Neural progenitor cell (in vitro differentiated cells): ENCODE results near the gene SRGAP2C. TPM values are rescaled to one million over a fixed set of nuclear protein-coding genes. Genes with fewer than 3 reads are reported as not detected.
"Not testable (repeated sequence)": the region's sequence is repeated elsewhere in the genome, so short reads cannot be mapped to it uniquely, and the experiment has no call there.

Source experiments
- DNase-seq: peaks from one replicate; pipeline ENCODE4 v3.0.0-alpha.2; 2016; ENCODE audit warnings: low spot score
- H2AFZ ChIP-seq: fragments of 200-600 bp; sonication (generic); replicated peaks from 2 replicates; pipeline ENCODE4 v1.6.1; 2016; ENCODE audit warnings: antibody characterized with exemption
- H3F3A ChIP-seq: fragments of 200-600 bp; sonication (generic); 2 replicates; pipeline ENCODE4 v1.6.1; 2016; ENCODE audit warnings: antibody characterized with exemption, low read depth
- H3K27ac ChIP-seq: fragments of 200-600 bp; sonication (generic); 2 replicates; pipeline ENCODE4 v1.5.1; 2016; ENCODE audit warnings: mild to moderate bottlenecking
- H3K27me3 ChIP-seq: fragments of 200-600 bp; sonication (generic); 2 replicates; pipeline ENCODE4 v1.6.1; 2016; ENCODE audit warnings: mild to moderate bottlenecking, moderate library complexity
- H3K36me3 ChIP-seq: fragments of 200-600 bp; sonication (generic); 2 replicates; pipeline ENCODE4 v1.5.1; 2016
- H3K4me1 ChIP-seq: fragments of 200-600 bp; sonication (generic); 2 replicates; pipeline ENCODE4 v1.6.1; 2016; ENCODE audit warnings: mixed run types
- H3K4me2 ChIP-seq: fragments of 200-600 bp; sonication (generic); 2 replicates; pipeline ENCODE4 v1.6.1; 2016
- H3K4me3 ChIP-seq: fragments of 200-600 bp; sonication (generic); 2 replicates; pipeline ENCODE4 v1.5.1; 2016
- H3K79me2 ChIP-seq: fragments of 200-600 bp; sonication (generic); 2 replicates; pipeline ENCODE4 v1.6.1; 2016; ENCODE audit warnings: low read depth
- H3K9ac ChIP-seq: fragments of 200-600 bp; sonication (generic); 2 replicates; pipeline ENCODE4 v1.6.1; 2016
- H3K9me3 ChIP-seq: fragments of 200-600 bp; sonication (generic); 2 replicates; pipeline ENCODE4 v1.5.1; 2016; ENCODE audit warnings: low read depth
- H4K20me1 ChIP-seq: fragments of 200-600 bp; sonication (generic); 2 replicates; pipeline ENCODE4 v1.6.1; 2016; ENCODE audit warnings: low read depth
- H3K27ac Mint-ChIP-seq: 3 replicates; pipeline ENCODE4 v1.8.0; 2021; ENCODE audit warnings: mixed read lengths
- H3K27me3 Mint-ChIP-seq: 2 replicates; pipeline ENCODE4 v1.8.0; 2022; ENCODE audit warnings: low read depth, mild to moderate bottlenecking, inconsistent platforms, moderate library complexity, mixed read lengths; ENCODE audit not compliant: insufficient read depth
- H3K36me3 Mint-ChIP-seq: 3 replicates; pipeline ENCODE4 v1.8.0; 2021; ENCODE audit warnings: mixed read lengths
- H3K4me1 Mint-ChIP-seq: 3 replicates; pipeline ENCODE4 v1.8.0; 2021; ENCODE audit warnings: mixed read lengths
- H3K4me3 Mint-ChIP-seq: 3 replicates; pipeline ENCODE4 v1.8.0; 2021; ENCODE audit warnings: mild to moderate bottlenecking, moderate library complexity, mixed read lengths
- H3K9me3 Mint-ChIP-seq: 3 replicates; pipeline ENCODE4 v1.8.0; 2020; ENCODE audit warnings: mixed read lengths
- total RNA-seq: library from RNA; depleted of rRNA; stranded (reverse); fragments of >200 nt; gene quantifications from 2 replicates; pipeline ENCODE4 v1.2.3, GENCODE V29; 2015; ENCODE audit warnings: low replicate concordance

Gene SRGAP2C
- total RNA-seq, 1 donor from 2014 or later, result 26.8 TPM

DNA sequence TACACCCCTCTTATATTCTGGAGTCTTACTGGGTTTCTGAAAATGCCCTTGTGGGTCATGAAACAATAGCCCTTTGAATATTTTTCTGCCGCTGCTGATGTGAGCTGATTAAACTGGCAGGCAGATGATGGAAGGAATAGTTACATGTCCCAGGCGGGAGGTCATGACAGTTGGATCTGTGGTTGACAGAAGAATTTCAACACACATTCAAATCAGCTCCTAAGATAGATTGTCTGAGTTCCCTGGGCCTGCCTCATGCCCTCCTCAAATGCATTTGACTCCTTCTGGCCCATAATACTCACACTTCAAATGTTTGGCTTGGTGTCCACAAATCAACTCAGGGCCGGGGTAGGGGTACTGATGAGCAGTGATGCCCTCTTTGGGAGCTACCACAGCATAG, 161.9 kb downstream of the SRGAP2C start:
- not testable (repeated sequence) for H3K27ac Mint-ChIP-seq, H3F3A ChIP-seq, H3K4me3 Mint-ChIP-seq, H3K9me3 Mint-ChIP-seq, H3K9me3 ChIP-seq, H3K4me2 ChIP-seq, DNase-seq, H3K4me1 ChIP-seq, H3K36me3 Mint-ChIP-seq, H3K27me3 ChIP-seq, H3K4me3 ChIP-seq, H4K20me1 ChIP-seq, H3K79me2 ChIP-seq, H3K27me3 Mint-ChIP-seq, H2AFZ ChIP-seq, H3K27ac ChIP-seq, H3K4me1 Mint-ChIP-seq, H3K36me3 ChIP-seq, H3K9ac ChIP-seq

DNA sequence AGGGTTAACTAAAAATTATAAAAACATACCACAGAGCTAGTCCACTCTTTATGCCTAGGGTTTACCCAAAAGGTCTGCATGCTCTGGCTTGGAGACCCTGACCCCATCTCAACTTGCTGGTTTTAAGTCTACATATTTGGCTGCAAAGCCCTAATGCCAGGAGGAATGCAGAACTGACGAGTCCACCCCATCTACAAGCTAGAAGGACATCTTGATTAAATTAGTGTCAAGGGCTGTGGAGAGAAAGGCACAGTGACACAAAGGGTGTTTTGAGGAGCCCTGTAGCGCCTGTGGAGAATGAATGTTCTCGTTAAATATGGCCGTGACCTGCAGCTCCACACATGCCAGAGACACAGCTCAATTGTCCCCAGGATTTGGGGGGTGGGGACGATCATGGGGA, 162.7 kb downstream of the SRGAP2C start:
- H3K9me3 Mint-ChIP-seq, H4K20me1 ChIP-seq, H3K27me3 Mint-ChIP-seq, H3K27ac Mint-ChIP-seq, H3K79me2 ChIP-seq, H3K4me2 ChIP-seq, H3K36me3 Mint-ChIP-seq, H3K27ac ChIP-seq, H3K4me3 ChIP-seq, H3K9ac ChIP-seq, H3K4me1 ChIP-seq, H3K9me3 ChIP-seq, H3K36me3 ChIP-seq, H3K4me3 Mint-ChIP-seq, H3K4me1 Mint-ChIP-seq, H3F3A ChIP-seq, H3K27me3 ChIP-seq, H2AFZ ChIP-seq: not testable (repeated sequence)
- peak; percentile 12 for DNase-seq

DNA sequence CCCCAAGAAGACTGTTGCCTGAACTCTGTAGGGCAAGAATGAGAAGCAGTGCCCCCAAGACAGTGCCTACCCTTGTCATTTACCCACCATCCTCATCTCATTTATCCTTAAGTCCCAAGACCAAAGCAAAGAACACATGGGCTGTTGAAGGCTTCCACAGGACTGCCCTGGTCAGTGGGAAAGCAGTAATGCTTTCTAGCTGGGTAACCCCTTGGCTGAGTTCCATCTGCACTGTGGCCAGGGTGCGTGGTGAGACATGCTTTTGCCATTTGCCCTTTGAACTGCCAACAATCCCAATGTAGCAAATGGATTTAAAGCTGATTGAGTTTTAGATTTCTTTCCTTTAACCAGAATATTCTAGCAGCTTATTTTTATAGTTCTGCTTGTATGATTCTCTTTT, 163.3 kb downstream of the SRGAP2C start:
- not testable (repeated sequence) for H3K9me3 Mint-ChIP-seq, H3K9ac ChIP-seq, H3K9me3 ChIP-seq, H3K79me2 ChIP-seq, H3K4me1 ChIP-seq, H4K20me1 ChIP-seq, H3K27ac ChIP-seq, H3K4me2 ChIP-seq, DNase-seq, H3K4me1 Mint-ChIP-seq, H3K27ac Mint-ChIP-seq, H3K4me3 Mint-ChIP-seq, H3K27me3 Mint-ChIP-seq, H3K27me3 ChIP-seq, H3K36me3 ChIP-seq, H3K36me3 Mint-ChIP-seq, H3F3A ChIP-seq, H3K4me3 ChIP-seq, H2AFZ ChIP-seq

DNA sequence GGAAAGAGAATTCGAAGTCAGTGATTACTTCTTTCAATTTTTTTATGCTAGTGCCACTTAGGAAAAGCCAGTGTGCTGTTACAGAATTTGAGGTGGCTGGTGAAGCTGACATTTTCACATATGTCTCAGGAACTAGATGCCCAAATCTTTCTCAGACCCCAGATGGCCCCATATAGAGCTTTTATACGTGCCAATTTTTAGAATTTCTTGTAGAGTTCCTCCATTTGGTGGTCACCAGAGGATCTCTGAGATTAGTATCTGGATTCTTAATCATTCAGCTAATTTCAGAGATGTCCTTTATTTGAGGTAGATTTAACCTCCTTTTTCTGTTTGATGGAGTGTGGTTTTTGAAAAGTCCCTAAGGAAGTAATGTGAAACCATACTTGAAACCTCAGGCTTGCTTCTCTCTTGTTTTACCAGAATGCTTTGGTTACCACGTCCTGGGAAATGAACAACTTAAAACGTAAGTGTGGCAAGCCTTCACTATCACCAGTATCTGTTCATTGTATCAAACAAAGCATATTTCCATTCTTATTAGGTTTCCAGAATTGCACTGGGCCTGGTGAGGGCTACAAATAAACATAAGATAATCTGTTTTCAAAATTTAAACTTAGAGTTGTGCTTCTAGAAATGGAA, 164.7 kb downstream of the SRGAP2C start:
- not testable (repeated sequence) for H3K9me3 ChIP-seq, H3K27me3 ChIP-seq, H3K4me1 ChIP-seq, H3K9me3 Mint-ChIP-seq, H3K79me2 ChIP-seq, H3K4me1 Mint-ChIP-seq, H3K27ac Mint-ChIP-seq, H3K27ac ChIP-seq, H3K4me3 Mint-ChIP-seq, H3K4me3 ChIP-seq, H3K27me3 Mint-ChIP-seq, H3K36me3 Mint-ChIP-seq, H3K36me3 ChIP-seq, DNase-seq, H4K20me1 ChIP-seq, H2AFZ ChIP-seq, H3F3A ChIP-seq, H3K9ac ChIP-seq, H3K4me2 ChIP-seq

DNA sequence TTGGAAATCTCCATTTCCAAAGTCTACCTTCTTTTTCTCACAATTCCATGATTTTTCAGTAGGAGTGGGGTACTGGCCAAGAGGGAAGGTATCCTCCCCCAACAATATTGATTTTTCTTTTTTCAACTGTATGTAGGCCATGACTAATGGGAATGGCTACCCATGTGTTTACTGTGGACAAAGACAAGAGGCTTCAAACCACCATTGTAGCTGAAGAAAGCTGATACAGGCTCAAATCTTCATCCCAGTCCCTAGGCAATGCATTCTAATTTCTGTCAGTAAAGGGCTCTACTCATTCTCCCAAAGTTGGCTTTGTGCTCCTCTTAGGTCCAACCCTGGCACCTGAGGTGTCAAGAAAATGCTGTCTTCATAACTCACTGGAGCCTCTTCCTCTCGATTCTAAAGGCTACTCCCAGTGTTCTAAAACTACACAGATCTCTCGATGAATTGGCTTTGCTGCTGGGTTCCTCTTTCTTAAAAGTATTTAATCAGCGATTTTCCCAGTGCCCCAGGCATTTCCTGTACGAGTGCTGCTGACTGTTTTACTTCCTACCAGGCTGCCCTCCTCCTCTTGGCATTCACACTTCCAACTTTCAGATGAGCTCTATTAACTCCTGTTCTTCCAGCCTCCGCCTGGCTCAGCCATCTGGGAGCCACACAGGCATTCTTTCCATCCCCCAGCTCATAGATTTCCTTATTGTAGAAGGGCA, 171.1 kb downstream of the SRGAP2C start:
- not testable (repeated sequence) for H4K20me1 ChIP-seq, H3K9ac ChIP-seq, H3K4me1 Mint-ChIP-seq, H3K27ac Mint-ChIP-seq, H3F3A ChIP-seq, H3K9me3 ChIP-seq, DNase-seq, H3K4me2 ChIP-seq, H3K27ac ChIP-seq, H3K9me3 Mint-ChIP-seq, H3K4me3 ChIP-seq, H3K4me3 Mint-ChIP-seq, H3K36me3 Mint-ChIP-seq, H2AFZ ChIP-seq, H3K79me2 ChIP-seq, H3K36me3 ChIP-seq, H3K27me3 ChIP-seq, H3K27me3 Mint-ChIP-seq, H3K4me1 ChIP-seq

DNA sequence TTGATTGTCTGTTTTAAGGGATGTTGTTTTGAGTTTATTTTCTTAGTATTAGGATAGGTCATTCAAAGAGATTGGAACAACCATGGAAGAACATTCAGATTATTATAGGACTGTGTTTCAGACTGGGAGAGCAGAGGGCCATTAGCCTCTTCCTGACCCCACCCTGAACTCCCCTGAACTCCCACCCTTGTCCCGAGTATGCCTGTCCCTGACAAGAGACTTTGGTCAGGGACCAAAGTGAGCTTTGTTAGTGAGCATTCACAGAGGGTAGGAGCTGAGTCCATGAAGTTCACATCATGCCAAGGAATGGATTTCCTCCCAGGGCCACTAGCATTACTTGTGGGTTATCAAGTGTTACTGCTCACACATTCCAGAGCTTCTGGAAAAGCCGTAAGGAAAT, 172.0 kb downstream of the SRGAP2C start:
- not testable (repeated sequence) for H3K79me2 ChIP-seq, H3K27ac Mint-ChIP-seq, H3K4me2 ChIP-seq, H3K36me3 Mint-ChIP-seq, H3K4me3 ChIP-seq, H3K4me1 Mint-ChIP-seq, H3K27me3 ChIP-seq, H3K4me3 Mint-ChIP-seq, H3K9me3 Mint-ChIP-seq, H4K20me1 ChIP-seq, H3K9me3 ChIP-seq, H3K36me3 ChIP-seq, H3K9ac ChIP-seq, H3K4me1 ChIP-seq, DNase-seq, H3K27me3 Mint-ChIP-seq, H2AFZ ChIP-seq, H3K27ac ChIP-seq, H3F3A ChIP-seq

DNA sequence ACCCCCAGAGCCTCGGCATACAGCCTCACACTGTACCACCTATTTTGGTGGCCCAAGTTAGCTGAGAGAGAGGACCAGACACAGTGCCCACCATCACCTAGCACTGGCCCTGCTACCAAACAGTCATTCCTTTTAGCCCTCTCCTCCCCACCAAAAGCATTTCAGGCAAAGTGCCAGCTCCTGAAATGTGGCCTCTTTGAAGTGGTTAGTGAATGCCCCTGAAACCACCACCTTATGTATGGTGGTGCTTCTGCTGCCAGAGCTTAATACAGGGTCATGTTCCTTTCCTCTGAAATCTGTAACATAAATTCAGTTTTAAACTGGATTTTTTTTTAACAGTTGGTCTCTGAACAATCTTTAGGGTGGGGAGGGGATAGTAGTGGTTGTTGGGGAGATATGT, 175.8 kb downstream of the SRGAP2C start:
- H3K27me3 ChIP-seq, H3K9me3 Mint-ChIP-seq, H3K9me3 ChIP-seq, H3K27ac ChIP-seq, H4K20me1 ChIP-seq, H3K36me3 Mint-ChIP-seq, H3K4me2 ChIP-seq, H3K4me3 ChIP-seq, H3K9ac ChIP-seq, H2AFZ ChIP-seq, H3K4me1 ChIP-seq, H3K36me3 ChIP-seq, H3K4me3 Mint-ChIP-seq, H3K79me2 ChIP-seq, H3K27me3 Mint-ChIP-seq, DNase-seq, H3F3A ChIP-seq, H3K27ac Mint-ChIP-seq, H3K4me1 Mint-ChIP-seq: not testable (repeated sequence)

DNA sequence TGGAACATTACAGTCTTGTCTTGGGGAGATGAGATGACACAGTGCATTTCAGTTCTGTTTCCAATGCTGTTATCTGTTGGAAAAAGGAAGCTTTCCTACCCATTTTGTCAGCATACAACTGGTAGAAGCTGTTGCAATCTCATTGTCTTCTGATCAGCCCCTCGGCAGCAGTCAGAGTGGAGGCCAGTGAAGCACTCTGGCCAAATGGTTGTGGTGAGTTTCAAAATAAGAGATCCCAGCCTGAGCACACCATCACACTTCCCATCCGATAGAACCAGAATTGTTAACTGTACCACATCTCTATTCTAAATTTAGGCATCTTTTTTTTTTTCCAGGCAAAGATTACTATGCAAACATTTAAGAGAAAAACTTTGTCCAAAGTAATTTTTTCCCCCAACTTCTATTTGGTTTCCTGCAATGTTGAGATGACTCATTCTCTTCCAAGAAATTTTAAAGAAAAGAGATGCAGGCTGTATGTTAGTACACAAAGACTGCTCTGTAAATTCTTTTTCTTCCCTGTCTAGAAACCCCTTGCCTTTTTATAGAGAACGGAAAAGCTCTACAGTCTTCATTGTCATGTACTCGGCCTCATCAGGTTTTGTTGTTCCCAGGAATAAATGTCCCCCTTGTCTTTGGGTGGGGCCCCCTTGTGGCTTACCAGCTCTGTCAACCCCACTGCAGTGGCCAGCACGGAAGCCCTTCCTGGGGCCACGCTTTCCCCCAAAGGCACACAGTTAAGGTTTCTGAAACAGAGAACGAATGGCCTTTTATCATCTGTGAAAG, 176.9 kb downstream of the SRGAP2C start:
- not testable (repeated sequence) for H3K27ac ChIP-seq, H3K36me3 Mint-ChIP-seq, H3K9ac ChIP-seq, H3K27me3 Mint-ChIP-seq, H3K4me1 Mint-ChIP-seq, H3K79me2 ChIP-seq, DNase-seq, H3K27me3 ChIP-seq, H3K4me2 ChIP-seq, H4K20me1 ChIP-seq, H3K9me3 Mint-ChIP-seq, H3K9me3 ChIP-seq, H3K4me3 ChIP-seq, H3K27ac Mint-ChIP-seq, H3K4me3 Mint-ChIP-seq, H3F3A ChIP-seq, H3K36me3 ChIP-seq, H3K4me1 ChIP-seq, H2AFZ ChIP-seq
